ENCODE measurements around the gene SLC9A7. TPM values are rescaled to one million over a fixed set of nuclear protein-coding genes. Genes with fewer than 3 reads are reported as not detected.

SLC9A7 gene
- total and polyA plus RNA-seq, 2 experiments from 2014 or later, result 2.5 to 15.4 TPM

DNA sequence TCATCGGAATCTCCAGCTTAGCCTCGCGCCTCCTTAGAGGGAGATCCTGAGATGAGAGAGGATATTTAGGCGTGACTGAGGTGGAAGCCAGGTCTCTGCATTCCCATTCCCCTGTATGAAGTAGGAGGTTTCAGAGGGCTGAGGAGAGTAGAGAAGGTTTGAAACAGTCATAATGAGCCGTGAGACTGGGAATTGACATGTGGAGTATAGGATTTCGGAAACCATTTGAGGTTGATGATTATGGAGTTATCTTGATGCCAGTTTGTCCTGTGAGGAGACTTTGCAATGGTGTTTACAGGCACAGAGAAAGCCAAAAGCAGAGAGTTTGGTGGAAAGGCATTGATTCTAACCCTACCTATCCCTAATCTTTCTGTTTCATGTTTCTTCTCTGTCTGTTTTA lies 183.3 kb downstream of the SLC9A7 start (continued):
- TF ChIP-seq, protein P1, sequence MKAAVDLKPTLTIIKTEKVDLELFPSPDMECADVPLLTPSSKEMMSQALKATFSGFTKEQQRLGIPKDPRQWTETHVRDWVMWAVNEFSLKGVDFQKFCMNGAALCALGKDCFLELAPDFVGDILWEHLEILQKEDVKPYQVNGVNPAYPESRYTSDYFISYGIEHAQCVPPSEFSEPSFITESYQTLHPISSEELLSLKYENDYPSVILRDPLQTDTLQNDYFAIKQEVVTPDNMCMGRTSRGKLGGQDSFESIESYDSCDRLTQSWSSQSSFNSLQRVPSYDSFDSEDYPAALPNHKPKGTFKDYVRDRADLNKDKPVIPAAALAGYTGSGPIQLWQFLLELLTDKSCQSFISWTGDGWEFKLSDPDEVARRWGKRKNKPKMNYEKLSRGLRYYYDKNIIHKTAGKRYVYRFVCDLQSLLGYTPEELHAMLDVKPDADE (IDR thresholded peaks at IDR 0.05), result no peak
- TF ChIP-seq, protein P2, sequence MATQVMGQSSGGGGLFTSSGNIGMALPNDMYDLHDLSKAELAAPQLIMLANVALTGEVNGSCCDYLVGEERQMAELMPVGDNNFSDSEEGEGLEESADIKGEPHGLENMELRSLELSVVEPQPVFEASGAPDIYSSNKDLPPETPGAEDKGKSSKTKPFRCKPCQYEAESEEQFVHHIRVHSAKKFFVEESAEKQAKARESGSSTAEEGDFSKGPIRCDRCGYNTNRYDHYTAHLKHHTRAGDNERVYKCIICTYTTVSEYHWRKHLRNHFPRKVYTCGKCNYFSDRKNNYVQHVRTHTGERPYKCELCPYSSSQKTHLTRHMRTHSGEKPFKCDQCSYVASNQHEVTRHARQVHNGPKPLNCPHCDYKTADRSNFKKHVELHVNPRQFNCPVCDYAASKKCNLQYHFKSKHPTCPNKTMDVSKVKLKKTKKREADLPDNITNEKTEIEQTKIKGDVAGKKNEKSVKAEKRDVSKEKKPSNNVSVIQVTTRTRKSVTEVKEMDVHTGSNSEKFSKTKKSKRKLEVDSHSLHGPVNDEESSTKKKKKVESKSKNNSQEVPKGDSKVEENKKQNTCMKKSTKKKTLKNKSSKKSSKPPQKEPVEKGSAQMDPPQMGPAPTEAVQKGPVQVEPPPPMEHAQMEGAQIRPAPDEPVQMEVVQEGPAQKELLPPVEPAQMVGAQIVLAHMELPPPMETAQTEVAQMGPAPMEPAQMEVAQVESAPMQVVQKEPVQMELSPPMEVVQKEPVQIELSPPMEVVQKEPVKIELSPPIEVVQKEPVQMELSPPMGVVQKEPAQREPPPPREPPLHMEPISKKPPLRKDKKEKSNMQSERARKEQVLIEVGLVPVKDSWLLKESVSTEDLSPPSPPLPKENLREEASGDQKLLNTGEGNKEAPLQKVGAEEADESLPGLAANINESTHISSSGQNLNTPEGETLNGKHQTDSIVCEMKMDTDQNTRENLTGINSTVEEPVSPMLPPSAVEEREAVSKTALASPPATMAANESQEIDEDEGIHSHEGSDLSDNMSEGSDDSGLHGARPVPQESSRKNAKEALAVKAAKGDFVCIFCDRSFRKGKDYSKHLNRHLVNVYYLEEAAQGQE (IDR thresholded peaks at IDR 0.05; ENCODE audit: unreplicated experiment), result no peak
- TF ChIP-seq STAT1 (IDR thresholded peaks at IDR 0.05; ENCODE audit: unreplicated experiment) (no peak), ZNF114 (CRISPR knock-in tag; IDR thresholded peaks at IDR 0.05) (no peak), POLR2AphosphoS5 (IDR thresholded peaks at IDR 0.05; ENCODE audit: low read depth) (no peak), EZH2 (IDR thresholded peaks at IDR 0.05; ENCODE audit: low read depth, unreplicated experiment) (no peak)

DNA sequence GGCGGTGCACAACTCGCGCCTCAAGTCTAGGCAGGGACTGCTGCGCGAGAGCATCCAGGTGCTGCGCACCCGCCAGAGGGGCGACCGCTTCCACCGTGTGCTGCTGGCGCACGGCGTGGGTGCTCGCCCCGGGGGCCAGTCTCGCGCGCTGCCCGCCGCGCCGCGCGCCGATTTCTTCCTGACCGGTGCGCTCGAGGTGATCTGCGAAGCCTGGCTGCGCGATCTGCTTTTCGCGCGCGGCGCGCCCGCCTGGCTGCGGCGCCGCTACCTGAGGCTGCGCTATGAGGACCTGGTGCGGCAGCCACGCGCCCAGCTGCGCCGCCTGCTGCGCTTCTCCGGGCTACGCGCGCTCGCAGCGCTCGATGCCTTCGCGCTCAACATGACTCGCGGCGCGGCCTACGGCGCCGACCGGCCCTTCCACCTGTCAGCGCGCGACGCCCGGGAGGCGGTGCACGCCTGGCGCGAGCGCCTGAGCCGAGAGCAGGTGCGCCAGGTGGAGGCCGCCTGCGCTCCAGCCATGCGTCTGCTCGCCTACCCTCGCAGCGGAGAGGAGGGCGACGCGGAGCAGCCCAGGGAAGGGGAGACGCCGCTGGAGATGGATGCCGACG lies 184.0 kb downstream of the SLC9A7 start:
- Histone ChIP-seq H3K79me2 (replicated peaks; ENCODE audit: insufficient read depth) (peaks cover 46% of the 10 kb centered on the region), H3K4me1 (ENCODE audit: insufficient read depth) (peaks cover 10% of the 10 kb centered on the region; the same call in 1 of the 2 replicates), H3K9me2 (ENCODE audit: insufficient read depth) (no peaks in the 10 kb centered on the region), H3K27ac (ENCODE audit: low read depth) (no peak overlapping the region), H4K20me1 (replicated peaks; ENCODE audit: insufficient read depth) (no peaks in the 10 kb centered on the region), H2AFZ (no peak overlapping the region), H3K4me3 (peak overlapping the region; percentile 73), H3K36me3 (ENCODE audit: insufficient read depth) (no peaks in the 10 kb centered on the region), H3K4me2 (peak overlapping the region; percentile 86), H3F3A (replicated peaks; ENCODE audit: low read depth) (no peaks in the 10 kb centered on the region), H3K27me3 (ENCODE audit: insufficient read depth) (peaks cover 18% of the 10 kb centered on the region; the same call in 1 of the 2 replicates)
- Mint-ChIP-seq H3K9me3 (no peaks in the 10 kb centered on the region; the same call in 2 of the 3 replicates), H3K36me3 (ENCODE audit: low read depth) (peaks cover 19% of the 10 kb centered on the region), H3K27me3 (ENCODE audit: insufficient read depth, low read depth, poor library complexity) (peaks cover 11% of the 10 kb centered on the region), H3K27ac (no peak overlapping the region), H3K4me3 (peak overlapping the region; percentile 89; the same call in 2 of the 3 replicates), H3K4me1 (peaks cover 32% of the 10 kb centered on the region)
- ATAC-seq (peak; percentile 33), DNase-seq (ENCODE audit: low spot score) (peak; percentile 37)
- TF ChIP-seq ZNF331 (CRISPR knock-in tag; IDR thresholded peaks at IDR 0.05; ENCODE audit: low read depth) (no peak), EZH2phosphoT487 (IDR thresholded peaks at IDR 0.05; ENCODE audit: unreplicated experiment) (no peak), POLR2AphosphoS5 (IDR thresholded peaks at IDR 0.05; ENCODE audit: low read depth) (no peak), ZNF114 (CRISPR knock-in tag; IDR thresholded peaks at IDR 0.05) (no peak), EZH2 (IDR thresholded peaks at IDR 0.05; ENCODE audit: low read depth, unreplicated experiment) (no peak), JUNB (IDR thresholded peaks at IDR 0.05; ENCODE audit: unreplicated experiment) (no peak), CREB1 (CRISPR knock-in tag; IDR thresholded peaks at IDR 0.05; ENCODE audit: low read depth) (no peak), NANOG (IDR thresholded peaks at IDR 0.05; ENCODE audit: borderline replicate concordance) (no peak)
- TF ChIP-seq, protein P3, sequence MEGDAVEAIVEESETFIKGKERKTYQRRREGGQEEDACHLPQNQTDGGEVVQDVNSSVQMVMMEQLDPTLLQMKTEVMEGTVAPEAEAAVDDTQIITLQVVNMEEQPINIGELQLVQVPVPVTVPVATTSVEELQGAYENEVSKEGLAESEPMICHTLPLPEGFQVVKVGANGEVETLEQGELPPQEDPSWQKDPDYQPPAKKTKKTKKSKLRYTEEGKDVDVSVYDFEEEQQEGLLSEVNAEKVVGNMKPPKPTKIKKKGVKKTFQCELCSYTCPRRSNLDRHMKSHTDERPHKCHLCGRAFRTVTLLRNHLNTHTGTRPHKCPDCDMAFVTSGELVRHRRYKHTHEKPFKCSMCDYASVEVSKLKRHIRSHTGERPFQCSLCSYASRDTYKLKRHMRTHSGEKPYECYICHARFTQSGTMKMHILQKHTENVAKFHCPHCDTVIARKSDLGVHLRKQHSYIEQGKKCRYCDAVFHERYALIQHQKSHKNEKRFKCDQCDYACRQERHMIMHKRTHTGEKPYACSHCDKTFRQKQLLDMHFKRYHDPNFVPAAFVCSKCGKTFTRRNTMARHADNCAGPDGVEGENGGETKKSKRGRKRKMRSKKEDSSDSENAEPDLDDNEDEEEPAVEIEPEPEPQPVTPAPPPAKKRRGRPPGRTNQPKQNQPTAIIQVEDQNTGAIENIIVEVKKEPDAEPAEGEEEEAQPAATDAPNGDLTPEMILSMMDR (conservative IDR thresholded peaks at IDR 0.05; ENCODE audit: low read depth in 2 of 2), result no peak
- TF ChIP-seq, protein P1 (IDR thresholded peaks at IDR 0.05), result no peak

Data from GM23338 (cell line).